GM18861 (cell line): ENCODE results near the gene CNTNAP2.

Experiments used
- ATAC-seq: cut with Tn5 transposase; IDR thresholded peaks from one replicate; pipeline ENCODE4 v1.9.1; 2021; ENCODE audit not compliant: unreplicated experiment

CNTNAP2 gene

GRCh38 chr7:146285418-146285817 lies 168.8 kb downstream of the CNTNAP2 start:
- no peak for ATAC-seq

- no peak for ATAC-seq
These were observed 174.1 kb downstream of the CNTNAP2 start for GRCh38 chr7:146290746-146291145.

- no peak for ATAC-seq
These were observed 175.3 kb downstream of the CNTNAP2 start for GRCh38 chr7:146291900-146292299.

GRCh38 chr7:146296028-146296427 lies 179.4 kb downstream of the CNTNAP2 start:
- ATAC-seq = no peak

- ATAC-seq = no peak
These were observed 198.4 kb downstream of the CNTNAP2 start for GRCh38 chr7:146314962-146315361.

GRCh38 chr7:146319629-146320028 lies 203.0 kb downstream of the CNTNAP2 start:
- ATAC-seq = no peak

- no peak for ATAC-seq
These were observed 204.7 kb downstream of the CNTNAP2 start for GRCh38 chr7:146321301-146321700.

- ATAC-seq = no peak
These were observed 214.8 kb downstream of the CNTNAP2 start for GRCh38 chr7:146331369-146331768.

GRCh38 chr7:146345251-146345650 lies 228.7 kb downstream of the CNTNAP2 start:
- no peak for ATAC-seq

GRCh38 chr7:146346096-146346495 lies 229.5 kb downstream of the CNTNAP2 start:
- no peak for ATAC-seq

GRCh38 chr7:146355216-146355615 lies 238.6 kb downstream of the CNTNAP2 start:
- no peak for ATAC-seq

- no peak for ATAC-seq
These were observed 242.6 kb downstream of the CNTNAP2 start for GRCh38 chr7:146359176-146359575.

GRCh38 chr7:146366938-146367337 lies 250.3 kb downstream of the CNTNAP2 start:
- no peak for ATAC-seq

GRCh38 chr7:146370171-146370570 lies 253.6 kb downstream of the CNTNAP2 start:
- ATAC-seq = no peak

GRCh38 chr7:146375170-146375569 lies 258.6 kb downstream of the CNTNAP2 start:
- ATAC-seq = no peak

- no peak for ATAC-seq
These were observed 261.6 kb downstream of the CNTNAP2 start for GRCh38 chr7:146378196-146378595.

GRCh38 chr7:146387140-146387539 lies 270.5 kb downstream of the CNTNAP2 start:
- ATAC-seq = no peak

- ATAC-seq = no peak
These were observed 272.3 kb downstream of the CNTNAP2 start for GRCh38 chr7:146388928-146389327.

GRCh38 chr7:146393346-146393745 lies 276.7 kb downstream of the CNTNAP2 start:
- ATAC-seq = no peak

- no peak for ATAC-seq
These were observed 280.5 kb downstream of the CNTNAP2 start for GRCh38 chr7:146397141-146397540.

- no peak for ATAC-seq
These were observed 285.3 kb downstream of the CNTNAP2 start for GRCh38 chr7:146401939-146402338.

GRCh38 chr7:146405737-146406136 lies 289.1 kb downstream of the CNTNAP2 start:
- no peak for ATAC-seq

GRCh38 chr7:146411975-146412374 lies 295.4 kb downstream of the CNTNAP2 start:
- no peak for ATAC-seq

- no peak for ATAC-seq
These were observed 296.2 kb downstream of the CNTNAP2 start for GRCh38 chr7:146412781-146413180.
